Rectal smooth muscle tissue (tissue), 1 donor: Measurements from ENCODE around the gene CDH12.
"Not testable (repeated sequence)": the region's sequence is repeated elsewhere in the genome, so short reads cannot be mapped to it uniquely, and the experiment has no call there.

Experiments
- H3K27ac ChIP-seq: one replicate; pipeline ENCODE4 v1.7.0; 2013; ENCODE audit warnings: low read depth, low read length, inconsistent platforms
- H3K27me3 ChIP-seq: one replicate; pipeline ENCODE4 v1.7.0; 2013; ENCODE audit warnings: low read length; ENCODE audit not compliant: control insufficient read depth, insufficient read depth
- H3K36me3 ChIP-seq: one replicate; pipeline ENCODE4 v1.7.0; 2013; ENCODE audit warnings: low read length; ENCODE audit not compliant: control insufficient read depth, insufficient read depth
- H3K4me1 ChIP-seq: one replicate; pipeline ENCODE4 v1.7.0; 2013; ENCODE audit warnings: low read length; ENCODE audit not compliant: control insufficient read depth, insufficient read depth
- H3K4me3 ChIP-seq: one replicate; pipeline ENCODE4 v1.7.0; 2013; ENCODE audit warnings: low read length
- H3K9ac ChIP-seq: one replicate; pipeline ENCODE4 v1.7.0; 2013; ENCODE audit warnings: low read length

The CDH12 gene

DNA sequence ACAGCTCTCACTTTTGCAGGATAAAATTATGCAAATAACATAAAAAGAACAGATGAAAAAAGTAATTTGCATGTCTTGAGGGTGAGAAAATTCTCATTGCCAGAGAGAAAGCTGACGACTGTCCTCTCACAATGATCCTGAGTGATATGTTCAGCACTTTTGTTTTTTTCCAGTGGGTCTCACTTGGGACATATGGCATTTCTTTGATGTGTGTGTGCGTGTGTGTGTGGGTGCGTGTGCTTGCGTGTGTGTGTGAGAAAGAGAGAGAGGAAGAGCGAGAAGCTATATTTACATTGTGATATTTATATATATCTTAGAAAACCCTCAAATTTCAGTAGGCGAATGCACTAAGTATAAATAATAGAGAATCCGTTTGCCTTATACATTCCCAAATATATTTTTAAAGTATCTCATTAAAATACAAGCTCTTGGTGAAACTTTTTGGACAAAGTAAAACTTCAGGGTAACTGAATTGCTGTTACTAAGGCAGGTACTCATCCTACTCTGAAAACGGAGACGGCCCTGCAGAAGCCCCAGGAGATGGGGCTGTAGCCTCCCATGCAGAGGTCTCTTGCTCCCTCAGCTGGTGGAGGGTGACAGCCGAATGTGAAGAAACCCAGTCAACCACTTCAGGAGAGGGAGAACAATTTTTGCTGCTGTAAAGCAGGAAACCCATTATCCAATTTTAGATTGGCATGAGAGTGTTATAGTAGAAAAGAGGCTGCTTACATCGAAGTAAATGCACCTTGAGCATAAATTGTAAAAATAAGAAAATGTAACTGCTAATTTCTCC is 639.2 kb downstream of the CDH12 start:
- not testable (repeated sequence) for H3K9ac ChIP-seq, H3K4me1 ChIP-seq, H3K4me3 ChIP-seq, H3K36me3 ChIP-seq, H3K27me3 ChIP-seq, H3K27ac ChIP-seq

DNA sequence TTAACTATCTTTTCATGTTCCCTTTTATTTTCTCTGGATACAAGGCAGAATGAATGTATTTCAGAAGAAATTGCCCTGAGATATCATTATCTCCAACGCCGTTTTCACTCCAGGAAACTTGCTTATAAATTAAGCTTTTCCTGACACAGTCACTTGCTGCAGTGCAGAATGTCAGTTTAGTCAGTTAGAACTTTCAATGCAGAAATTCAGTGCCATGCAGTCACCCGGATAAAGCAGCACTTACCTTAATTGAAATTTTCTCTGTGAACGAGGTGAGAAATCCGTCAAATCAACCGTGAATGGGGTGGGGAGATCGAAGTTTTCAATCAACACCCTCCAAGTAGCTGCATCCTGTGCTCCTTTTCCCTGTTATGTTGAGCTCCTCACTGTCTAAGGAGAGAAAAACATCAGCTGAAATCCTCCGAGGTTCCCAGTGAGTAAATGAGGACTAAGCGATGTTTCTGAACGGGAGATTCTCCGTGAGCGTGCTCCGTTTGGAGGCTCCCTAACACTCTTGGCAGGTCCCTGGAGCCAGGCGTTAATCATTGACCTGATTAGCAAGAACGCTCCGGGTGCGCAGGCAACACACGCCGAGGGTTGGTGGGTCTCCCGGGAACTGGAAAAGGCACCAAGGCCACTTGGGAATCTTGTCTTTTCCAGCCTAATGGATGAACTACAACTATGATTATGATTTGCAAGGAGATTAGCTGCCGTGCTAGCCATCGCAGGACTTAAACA is 640.7 kb downstream of the CDH12 start:
- not testable (repeated sequence) for H3K36me3 ChIP-seq, H3K4me3 ChIP-seq, H3K27ac ChIP-seq, H3K4me1 ChIP-seq, H3K9ac ChIP-seq, H3K27me3 ChIP-seq

DNA sequence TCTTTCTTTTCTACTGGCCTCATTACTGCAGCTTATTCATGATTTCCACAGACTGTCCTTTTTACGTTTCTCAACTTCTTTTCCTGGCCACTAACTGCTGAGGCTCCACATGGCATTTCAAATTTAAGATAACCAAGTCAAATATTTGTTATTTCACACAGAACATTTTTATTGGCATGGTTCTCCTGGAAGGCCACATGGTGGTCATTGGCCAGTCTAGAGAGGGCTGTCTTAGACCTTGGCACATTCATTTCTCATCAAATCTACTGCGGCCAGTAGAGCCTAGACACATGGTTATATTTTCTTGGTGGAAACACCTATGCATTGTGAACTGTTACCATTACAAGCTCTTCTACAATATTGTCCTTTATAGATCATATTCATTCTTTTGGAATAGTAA is 644.7 kb downstream of the CDH12 start:
- not testable (repeated sequence) for H3K27ac ChIP-seq, H3K9ac ChIP-seq, H3K4me3 ChIP-seq, H3K36me3 ChIP-seq, H3K4me1 ChIP-seq, H3K27me3 ChIP-seq

DNA sequence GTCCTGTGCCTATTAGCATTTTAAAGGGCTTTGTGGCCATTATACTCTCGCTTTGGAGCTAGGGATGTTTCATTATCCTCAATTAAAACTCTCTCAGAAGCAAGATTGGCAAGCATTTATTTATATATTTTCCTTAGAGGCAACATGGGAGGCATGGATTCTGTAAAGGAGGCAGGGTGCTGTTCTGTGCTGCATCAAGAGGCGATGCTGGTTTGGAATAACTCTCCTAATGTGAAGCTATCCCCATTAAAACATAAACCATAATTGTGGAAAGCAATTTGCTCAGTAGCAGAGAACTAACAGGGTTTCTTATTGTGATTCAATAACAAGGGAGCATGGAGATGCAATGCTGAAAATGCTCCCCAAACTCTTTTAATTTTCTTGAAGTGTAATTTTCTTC is 664.5 kb downstream of the CDH12 start:
- not testable (repeated sequence) for H3K9ac ChIP-seq, H3K27ac ChIP-seq, H3K36me3 ChIP-seq, H3K27me3 ChIP-seq, H3K4me1 ChIP-seq, H3K4me3 ChIP-seq

DNA sequence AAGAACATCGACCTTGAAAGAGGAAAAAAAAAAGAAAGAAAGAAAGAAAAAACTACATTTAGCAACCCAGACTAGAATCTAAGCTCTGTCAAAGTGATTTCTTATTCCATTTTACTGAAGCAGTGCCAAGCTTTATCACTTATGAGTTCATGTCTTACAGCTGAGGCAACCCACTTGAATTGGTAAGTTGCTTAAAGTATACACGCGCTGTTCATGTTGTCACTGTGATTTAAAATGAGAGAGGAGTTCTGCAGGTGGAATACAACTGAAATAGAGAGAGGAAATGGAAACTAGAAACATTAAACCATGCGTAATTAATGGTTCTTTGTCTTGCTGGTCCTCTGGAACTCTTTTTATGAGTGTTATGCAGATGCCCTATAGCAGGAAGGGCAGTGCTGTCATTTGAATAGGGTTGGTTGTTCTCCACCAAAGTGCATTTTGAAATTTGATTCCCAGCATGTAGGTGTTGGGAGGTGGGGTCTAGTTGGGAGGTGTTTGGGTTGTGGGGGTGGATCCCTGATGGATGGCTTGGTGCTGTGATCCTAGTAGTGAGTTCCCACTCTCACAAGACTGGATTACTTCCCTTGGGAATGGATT is 665.4 kb downstream of the CDH12 start:
- H3K4me1 ChIP-seq, H3K9ac ChIP-seq, H3K27me3 ChIP-seq, H3K27ac ChIP-seq, H3K36me3 ChIP-seq, H3K4me3 ChIP-seq: not testable (repeated sequence)

DNA sequence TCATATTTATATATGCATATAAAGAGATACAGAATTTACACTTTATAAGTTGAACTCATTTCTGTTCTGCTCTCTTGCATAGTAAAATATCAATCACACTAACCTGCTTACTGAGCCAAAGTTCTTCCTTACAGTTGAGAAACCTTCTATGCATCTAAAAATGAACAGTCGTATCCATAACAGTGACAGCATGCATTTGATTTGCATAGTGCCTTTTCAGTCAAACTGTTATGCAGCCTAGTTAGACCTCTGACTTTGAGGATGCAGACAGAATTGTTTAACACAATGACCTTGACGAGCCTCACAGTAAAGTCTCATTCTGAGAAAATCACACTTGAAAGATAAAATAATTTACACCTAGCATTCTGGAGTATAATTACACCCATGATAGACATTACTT is 683.9 kb downstream of the CDH12 start:
- not testable (repeated sequence) for H3K27ac ChIP-seq

DNA sequence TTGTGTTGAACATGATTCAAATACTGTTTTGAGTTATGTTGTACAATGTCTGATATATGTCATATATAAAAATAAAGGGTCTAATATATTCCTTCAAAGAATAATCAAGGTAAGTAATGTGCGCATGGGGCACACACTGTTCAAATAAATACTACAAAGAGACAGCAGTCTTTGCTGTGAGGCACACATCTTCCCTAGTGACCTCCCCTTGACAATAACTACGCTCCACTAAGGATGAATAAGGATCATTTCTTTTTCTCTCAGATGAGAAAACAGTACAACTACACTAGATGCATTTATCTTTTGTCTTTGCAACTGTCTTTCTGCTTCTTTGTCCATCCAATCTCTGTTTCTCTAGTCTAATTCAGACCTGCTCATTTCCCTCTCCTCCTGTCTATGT is 684.4 kb downstream of the CDH12 start:
- H3K4me3 ChIP-seq, H3K27me3 ChIP-seq, H3K4me1 ChIP-seq, H3K9ac ChIP-seq, H3K36me3 ChIP-seq, H3K27ac ChIP-seq: not testable (repeated sequence)

More for the DNA sequence above, 683.9 kb downstream of the CDH12 start:
- H3K9ac ChIP-seq, H3K36me3 ChIP-seq, H3K27me3 ChIP-seq, H3K4me1 ChIP-seq, H3K4me3 ChIP-seq: not testable (repeated sequence)

DNA sequence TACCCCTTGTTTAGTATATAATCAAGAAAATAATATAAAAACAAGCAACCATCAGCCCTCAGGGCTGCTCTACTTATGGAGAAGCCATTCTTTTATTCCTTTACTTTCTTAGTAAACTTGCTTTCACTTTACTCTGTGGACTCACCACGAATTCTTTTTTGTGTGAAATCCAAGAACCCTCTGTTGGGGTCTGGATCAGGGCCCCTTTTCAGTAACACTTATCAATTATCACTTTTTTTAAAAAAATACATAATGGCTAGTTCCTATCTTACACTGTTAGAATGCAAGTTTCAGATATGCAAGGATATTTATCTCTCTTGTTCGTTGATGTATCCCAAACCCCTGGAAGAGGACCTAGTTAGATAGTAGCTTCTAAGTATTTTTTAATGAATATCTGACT is 687.2 kb downstream of the CDH12 start:
- H3K36me3 ChIP-seq, H3K27ac ChIP-seq, H3K27me3 ChIP-seq, H3K9ac ChIP-seq, H3K4me3 ChIP-seq, H3K4me1 ChIP-seq: not testable (repeated sequence)

DNA sequence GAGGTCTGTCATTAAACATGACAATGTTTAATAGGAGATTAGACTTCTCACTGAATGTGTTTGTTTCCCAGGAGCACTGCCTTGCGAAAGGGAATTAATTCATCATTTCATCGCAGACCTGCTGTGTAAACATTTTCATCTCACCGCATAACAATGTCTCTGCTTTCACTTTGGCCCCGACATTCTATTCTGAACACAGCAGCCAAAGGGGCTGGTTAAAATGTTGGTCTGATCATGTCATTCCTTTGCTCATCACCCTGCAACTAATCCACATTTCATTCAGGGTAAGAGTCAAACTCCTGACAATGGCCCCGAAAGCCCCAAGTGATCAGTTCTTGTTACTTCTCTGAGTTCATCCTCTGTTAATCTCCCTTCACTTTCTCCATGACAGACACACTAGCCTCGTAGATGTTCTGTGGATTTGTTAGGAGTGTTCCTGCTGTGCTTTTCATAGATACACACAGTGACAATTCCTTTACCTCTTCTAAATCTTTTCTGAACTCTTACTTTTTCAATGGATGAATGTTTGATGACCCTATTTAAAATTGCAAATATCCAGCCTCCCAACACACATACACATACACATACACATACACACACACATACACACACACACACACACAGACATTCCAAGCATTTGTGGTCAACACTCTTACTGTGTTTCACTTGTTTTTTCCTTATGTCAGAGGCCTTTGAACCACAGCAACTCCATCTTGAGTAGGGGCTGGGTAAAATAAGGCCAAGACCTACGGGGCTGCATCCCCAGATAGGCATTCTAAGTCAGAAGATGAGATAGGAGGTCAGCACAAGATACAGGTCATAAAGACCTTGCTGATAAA is 688.0 kb downstream of the CDH12 start:
- not testable (repeated sequence) for H3K4me3 ChIP-seq, H3K9ac ChIP-seq, H3K27me3 ChIP-seq

DNA sequence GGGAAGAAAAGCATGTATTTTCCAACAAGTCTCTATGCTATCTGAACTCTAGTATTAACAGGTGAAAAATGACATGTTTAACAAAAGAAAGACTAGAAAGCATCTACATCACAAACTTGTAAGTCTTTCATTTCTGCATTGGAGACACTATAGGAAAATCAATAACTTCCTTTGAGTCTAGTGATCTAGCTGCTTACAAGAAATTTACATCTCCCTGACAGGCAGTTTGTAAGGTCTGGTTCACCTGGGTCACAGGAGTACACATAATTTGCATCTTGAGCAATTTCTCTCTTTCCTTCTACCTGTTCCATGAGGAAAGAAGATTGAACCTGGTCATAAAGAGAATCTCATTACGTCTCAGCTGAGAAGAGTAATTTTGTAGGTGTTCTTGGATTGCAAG is 696.2 kb downstream of the CDH12 start:
- H3K36me3 ChIP-seq, H3K27ac ChIP-seq, H3K4me3 ChIP-seq, H3K4me1 ChIP-seq, H3K9ac ChIP-seq, H3K27me3 ChIP-seq: not testable (repeated sequence)

More for the DNA sequence above, 688.0 kb downstream of the CDH12 start:
- H3K36me3 ChIP-seq, H3K4me1 ChIP-seq, H3K27ac ChIP-seq: not testable (repeated sequence)

DNA sequence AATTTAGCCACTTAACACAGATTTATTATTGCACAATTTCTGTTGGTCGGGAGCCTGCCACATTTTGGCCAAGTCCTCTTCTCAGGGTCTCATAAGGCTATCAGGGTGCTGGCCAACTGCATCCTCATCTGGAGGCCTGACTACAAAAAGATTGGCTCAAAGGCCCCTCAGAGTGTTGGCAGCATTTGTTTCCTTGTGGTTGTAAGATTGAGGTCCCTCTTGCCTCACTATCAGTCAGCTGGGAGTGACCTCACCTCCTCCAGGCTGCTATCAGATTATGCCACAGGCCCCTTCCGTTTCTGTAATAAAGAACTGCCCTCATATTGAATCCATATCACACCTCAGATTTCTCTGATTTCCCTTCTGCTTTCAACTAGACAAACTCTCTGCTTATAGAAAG is 698.4 kb downstream of the CDH12 start:
- H3K36me3 ChIP-seq, H3K27me3 ChIP-seq, H3K4me3 ChIP-seq, H3K4me1 ChIP-seq, H3K27ac ChIP-seq, H3K9ac ChIP-seq: not testable (repeated sequence)

DNA sequence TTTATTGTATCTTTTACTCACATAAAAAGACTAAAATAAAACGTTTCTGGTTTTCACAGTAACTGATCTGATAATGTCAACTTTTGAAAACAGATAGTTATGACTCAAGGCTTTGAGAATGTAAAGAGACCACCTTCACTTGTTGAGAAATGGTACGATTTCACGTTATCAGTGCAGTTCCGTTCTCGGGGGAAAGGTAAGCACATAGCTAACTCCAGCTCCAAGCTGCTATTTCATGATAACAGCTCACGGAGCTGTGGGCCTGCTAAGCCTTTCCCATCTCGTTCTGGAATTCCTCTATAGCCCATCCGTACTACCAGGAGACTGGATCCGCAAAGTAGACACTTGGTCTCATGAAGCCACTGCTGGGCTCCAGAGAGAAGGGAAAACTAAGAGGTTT is 701.3 kb downstream of the CDH12 start:
- not testable (repeated sequence) for H3K27ac ChIP-seq, H3K4me1 ChIP-seq, H3K27me3 ChIP-seq, H3K36me3 ChIP-seq, H3K9ac ChIP-seq, H3K4me3 ChIP-seq
